GM12865 (cell line): ENCODE data around the gene SFXN4.
A peak's percentile ranks its signal among the peaks of the same experiment; 100 is the strongest.

Source experiments
- DNase-seq: peaks from one replicate; pipeline ENCODE4 v3.0.0; 2010; ENCODE audit warnings: low read depth
- H3K4me3 ChIP-seq: 2 replicates; pipeline ENCODE4 v1.5.1; 2011; ENCODE audit warnings: mild to moderate bottlenecking, low read depth, low read length, control low read depth
- CTCF ChIP-seq: IDR thresholded peaks from 2 replicates; pipeline ENCODE4 v1.5.1; 2011; ENCODE audit warnings: low read length, control low read depth, low read depth, inconsistent platforms; ENCODE audit not compliant: insufficient read depth; ENCODE audit errors: missing control alignments

The SFXN4 gene

GRCh38 chr10:119209035-119209735 is 43.7 kb upstream of the SFXN4 start:
- TF ChIP-seq CTCF = peak; percentile 88
- peak; percentile 61 for DNase-seq
- H3K4me3 ChIP-seq = peak overlapping the region; percentile 91

- H3K4me3 ChIP-seq = peak overlapping the region; percentile 91
- DNase-seq = peak; percentile 21
- no peak for TF ChIP-seq CTCF
These were observed 43.0 kb upstream of the SFXN4 start for GRCh38 chr10:119208553-119208940.

- H3K4me3 ChIP-seq = peak overlapping the region; percentile 91
- peak; percentile 55 for DNase-seq
- TF ChIP-seq CTCF = no peak
These were observed 42.4 kb upstream of the SFXN4 start for GRCh38 chr10:119207713-119208552.

- TF ChIP-seq CTCF = no peak
- peak within 1 kb of the TSS; percentile 91 for H3K4me3 ChIP-seq
- DNase-seq = peak; percentile 99
These were observed 41.8 kb upstream of the SFXN4 start, which contains the start of gene GRK5 for GRCh38 chr10:119207366-119207666. Gene GRK5 (plus strand): TSS chr10:119207571. CDS start chr10:119207918, 347 bp downstream.

- peak; percentile 77 for TF ChIP-seq CTCF
- peak; percentile 83 for DNase-seq
- peak overlapping the region; percentile 65 for H3K4me3 ChIP-seq
These were observed 41.3 kb upstream of the SFXN4 start for GRCh38 chr10:119206603-119207365.

GRCh38 chr10:119205894-119206602 is 40.5 kb upstream of the SFXN4 start:
- DNase-seq = peak; percentile 90
- TF ChIP-seq CTCF = no peak
- H3K4me3 ChIP-seq = peak overlapping the region; percentile 65
